ENCODE data around the gene C1orf141.

C1orf141 gene

DNA sequence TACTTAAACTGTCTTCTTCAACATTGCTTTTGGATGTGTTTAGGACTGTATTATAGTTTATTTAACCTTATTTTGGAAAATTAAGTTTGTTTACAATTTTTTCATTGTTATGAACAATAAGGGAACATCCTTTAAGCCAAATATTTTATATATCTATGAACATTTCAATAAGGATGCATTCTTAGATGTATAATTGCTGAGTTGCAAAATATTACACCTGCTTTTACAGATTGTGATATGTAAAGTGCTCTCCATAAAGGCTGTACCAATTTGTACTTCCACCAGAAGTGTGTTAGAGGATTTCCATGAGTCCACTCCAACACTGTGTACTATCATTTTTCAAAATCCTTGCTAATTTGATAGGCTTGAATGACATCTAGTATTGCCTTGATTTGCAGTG is 39.2 kb upstream of the C1orf141 start:
- Histone ChIP-seq H3K9ac (ENCODE audit: low read length) (no peak overlapping the region), H3K27me3 (replicated peaks; ENCODE audit: insufficient read depth, low read length) (no peaks in the 10 kb centered on the region), H3F3A (ENCODE audit: insufficient read depth, low read length) (no peaks in the 10 kb centered on the region), H3K79me2 (ENCODE audit: low read length) (no peaks in the 10 kb centered on the region), H3K9me3 (replicated peaks; ENCODE audit: insufficient read depth, low read length) (no peaks in the 10 kb centered on the region), H4K20me1 (ENCODE audit: insufficient read depth, low read length) (no peaks in the 10 kb centered on the region), H3K4me2 (ENCODE audit: low read depth, low read length) (no peak overlapping the region), H2AFZ (ENCODE audit: low read length) (no peak overlapping the region), H3K4me1 (ENCODE audit: low read length) (no peaks in the 10 kb centered on the region), H3K36me3 (replicated peaks; ENCODE audit: insufficient read depth, low read length) (no peaks in the 10 kb centered on the region), H3K27ac (ENCODE audit: low read length) (no peak overlapping the region), H3K9me2 (replicated peaks; ENCODE audit: insufficient read depth, low read length) (no peaks in the 10 kb centered on the region), H3K4me3 (ENCODE audit: low read length) (no peak overlapping the region)
- TF ChIP-seq EZH2phosphoT487 (IDR thresholded peaks at IDR 0.05; ENCODE audit: low read length): no peak
- no peak for TF ChIP-seq CTCF (IDR thresholded peaks at IDR 0.05; ENCODE audit: low read length)
- no peak for TF ChIP-seq EZH2 (optimal IDR thresholded peaks at IDR 0.05; ENCODE audit: low read depth, low read length)
- no peak for DNase-seq

- Histone ChIP-seq H3K27ac (ENCODE audit: low read length) (no peak overlapping the region), H3K9me3 (replicated peaks; ENCODE audit: insufficient read depth, low read length) (no peaks in the 10 kb centered on the region), H3K27me3 (replicated peaks; ENCODE audit: insufficient read depth, low read length) (no peaks in the 10 kb centered on the region), H3K79me2 (ENCODE audit: low read length) (no peaks in the 10 kb centered on the region), H3K4me1 (ENCODE audit: low read length) (no peaks in the 10 kb centered on the region), H3K4me3 (ENCODE audit: low read length) (no peak overlapping the region), H3K36me3 (replicated peaks; ENCODE audit: insufficient read depth, low read length) (no peaks in the 10 kb centered on the region), H2AFZ (ENCODE audit: low read length) (no peak overlapping the region), H3F3A (ENCODE audit: insufficient read depth, low read length) (no peaks in the 10 kb centered on the region), H3K9me2 (replicated peaks; ENCODE audit: insufficient read depth, low read length) (no peaks in the 10 kb centered on the region), H4K20me1 (ENCODE audit: insufficient read depth, low read length) (no peaks in the 10 kb centered on the region), H3K4me2 (ENCODE audit: low read depth, low read length) (no peak overlapping the region), H3K9ac (ENCODE audit: low read length) (no peak overlapping the region)
- TF ChIP-seq EZH2phosphoT487 (IDR thresholded peaks at IDR 0.05; ENCODE audit: low read length) (no peak), CTCF (IDR thresholded peaks at IDR 0.05; ENCODE audit: low read length) (no peak), EZH2 (optimal IDR thresholded peaks at IDR 0.05; ENCODE audit: low read depth, low read length) (no peak)
- DNase-seq: no peak
Observed at GRCh38 chr1:67171978-67172377, 37.2 kb upstream of the C1orf141 start.

DNA sequence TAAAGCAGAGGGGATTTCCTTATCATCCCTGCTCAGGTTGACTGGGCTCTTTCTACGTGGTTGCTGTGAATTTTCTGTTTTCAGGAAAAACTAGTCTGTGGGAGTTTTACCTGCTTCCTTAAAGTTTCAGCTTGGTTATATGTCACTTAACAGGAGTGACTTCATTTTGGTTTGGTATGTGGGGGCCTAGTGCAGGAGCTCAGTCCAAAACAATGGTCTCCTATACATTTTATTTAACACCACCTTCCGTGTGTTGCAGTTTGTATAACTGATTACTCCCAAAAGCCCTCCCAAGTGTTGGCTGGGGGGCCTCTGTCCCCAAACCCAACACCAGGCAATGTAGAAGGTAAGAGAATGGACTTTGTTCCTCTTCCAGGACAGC is 36.8 kb upstream of the C1orf141 start:
- Histone ChIP-seq H3K4me2 (ENCODE audit: low read depth, low read length) (no peak overlapping the region), H4K20me1 (ENCODE audit: insufficient read depth, low read length) (no peaks in the 10 kb centered on the region)

More for the DNA sequence above, 36.8 kb upstream of the C1orf141 start:
- Histone ChIP-seq H3K9me2 (replicated peaks; ENCODE audit: insufficient read depth, low read length) (no peaks in the 10 kb centered on the region), H3K9ac (ENCODE audit: low read length) (no peak overlapping the region), H3K79me2 (ENCODE audit: low read length) (no peaks in the 10 kb centered on the region), H3F3A (ENCODE audit: insufficient read depth, low read length) (no peaks in the 10 kb centered on the region), H3K27ac (ENCODE audit: low read length) (no peak overlapping the region), H3K4me3 (ENCODE audit: low read length) (no peak overlapping the region), H3K36me3 (replicated peaks; ENCODE audit: insufficient read depth, low read length) (no peaks in the 10 kb centered on the region), H3K27me3 (replicated peaks; ENCODE audit: insufficient read depth, low read length) (no peaks in the 10 kb centered on the region), H2AFZ (ENCODE audit: low read length) (no peak overlapping the region), H3K9me3 (replicated peaks; ENCODE audit: insufficient read depth, low read length) (no peaks in the 10 kb centered on the region), H3K4me1 (ENCODE audit: low read length) (no peaks in the 10 kb centered on the region)
- no peak for DNase-seq
- TF ChIP-seq EZH2phosphoT487 (IDR thresholded peaks at IDR 0.05; ENCODE audit: low read length): no peak
- TF ChIP-seq EZH2 (optimal IDR thresholded peaks at IDR 0.05; ENCODE audit: low read depth, low read length): no peak
- no peak for TF ChIP-seq CTCF (IDR thresholded peaks at IDR 0.05; ENCODE audit: low read length)
